ENCODE measurements around the gene LRPAP1. TPM values are rescaled to one million over a fixed set of nuclear protein-coding genes. Genes with fewer than 3 reads are reported as not detected.

LRPAP1 gene
- total and polyA plus RNA-seq, 12 donors: 49.9 to 418 (median 345) TPM

DNA sequence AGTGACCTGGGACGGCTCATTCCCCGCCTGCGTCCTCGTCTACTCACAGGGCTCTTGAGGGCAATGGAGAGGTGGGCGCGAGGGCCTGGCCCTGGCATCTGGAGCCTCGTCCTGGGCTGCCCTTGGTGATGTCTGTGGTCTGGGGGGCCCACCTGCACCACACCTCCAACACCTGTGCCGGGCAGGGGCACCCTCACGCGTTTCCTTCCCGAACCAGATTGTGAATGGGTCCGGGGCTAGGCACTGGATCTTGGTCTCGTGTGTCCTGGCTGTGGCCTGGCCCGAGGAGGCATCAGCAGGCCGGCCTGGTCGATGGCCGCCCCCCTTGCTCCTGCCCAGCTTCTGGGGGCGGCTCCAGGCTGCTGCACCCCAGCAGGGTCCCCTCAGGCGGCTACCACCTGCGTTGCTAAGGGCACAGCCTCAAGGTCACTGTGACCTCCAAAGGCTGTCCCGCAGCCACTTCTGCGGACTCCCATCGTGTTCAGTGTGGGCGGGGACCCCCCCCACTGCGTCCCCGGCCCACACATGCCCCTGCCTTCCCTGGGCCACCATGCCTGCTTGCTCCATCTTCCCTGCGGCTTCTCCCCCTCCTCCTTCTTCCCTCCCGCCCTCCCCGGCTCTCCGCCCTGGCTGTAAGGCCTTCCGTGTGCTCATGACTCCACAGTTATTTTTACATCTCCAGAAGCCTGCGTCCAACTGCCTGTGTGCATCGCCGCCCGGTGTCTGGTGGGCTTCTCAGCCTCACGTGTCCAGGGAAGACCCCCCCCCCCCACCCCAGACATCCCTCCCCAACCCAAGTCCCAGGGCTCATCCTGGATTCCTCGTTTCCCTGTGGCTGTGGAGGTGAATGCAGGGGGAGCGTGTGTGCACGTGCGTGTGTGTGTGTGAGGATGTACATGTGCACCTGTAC is 65.3 kb downstream of the LRPAP1 start:
- DNase-seq: peak in 1 of 2 donors; percentile 33
- peak in 1 of 9 donors; percentile 6 for TF ChIP-seq CTCF (IDR thresholded peaks at IDR 0.05)
- peak overlapping the region; percentile 56 to 98 (median 84) for H3K27ac ChIP-seq
- peaks cover 0 to 42% (median 33%) of the 10 kb centered on the region in 7 donors for H3K27me3 ChIP-seq
- no peaks in the 10 kb centered on the region for H3K36me3 ChIP-seq
- H3K9me3 ChIP-seq: no peaks in the 10 kb centered on the region
- peak in 6 of 8 donors; percentile 20 to 56 (median 33) for ATAC-seq
- intact Hi-C loops (cut with DNase I): no loop called here
- 49 to 60% methylated on average over 39 to 40 of the region's 40 CpGs for WGBS, 2 donors
- H3K4me1 ChIP-seq: peaks cover 4 to 85% (median 34%) of the 10 kb centered on the region in 9 donors
- H3K4me3 ChIP-seq: peak overlapping the region in 4 of 10 donors; percentile 7 to 75 (median 68)

DNA sequence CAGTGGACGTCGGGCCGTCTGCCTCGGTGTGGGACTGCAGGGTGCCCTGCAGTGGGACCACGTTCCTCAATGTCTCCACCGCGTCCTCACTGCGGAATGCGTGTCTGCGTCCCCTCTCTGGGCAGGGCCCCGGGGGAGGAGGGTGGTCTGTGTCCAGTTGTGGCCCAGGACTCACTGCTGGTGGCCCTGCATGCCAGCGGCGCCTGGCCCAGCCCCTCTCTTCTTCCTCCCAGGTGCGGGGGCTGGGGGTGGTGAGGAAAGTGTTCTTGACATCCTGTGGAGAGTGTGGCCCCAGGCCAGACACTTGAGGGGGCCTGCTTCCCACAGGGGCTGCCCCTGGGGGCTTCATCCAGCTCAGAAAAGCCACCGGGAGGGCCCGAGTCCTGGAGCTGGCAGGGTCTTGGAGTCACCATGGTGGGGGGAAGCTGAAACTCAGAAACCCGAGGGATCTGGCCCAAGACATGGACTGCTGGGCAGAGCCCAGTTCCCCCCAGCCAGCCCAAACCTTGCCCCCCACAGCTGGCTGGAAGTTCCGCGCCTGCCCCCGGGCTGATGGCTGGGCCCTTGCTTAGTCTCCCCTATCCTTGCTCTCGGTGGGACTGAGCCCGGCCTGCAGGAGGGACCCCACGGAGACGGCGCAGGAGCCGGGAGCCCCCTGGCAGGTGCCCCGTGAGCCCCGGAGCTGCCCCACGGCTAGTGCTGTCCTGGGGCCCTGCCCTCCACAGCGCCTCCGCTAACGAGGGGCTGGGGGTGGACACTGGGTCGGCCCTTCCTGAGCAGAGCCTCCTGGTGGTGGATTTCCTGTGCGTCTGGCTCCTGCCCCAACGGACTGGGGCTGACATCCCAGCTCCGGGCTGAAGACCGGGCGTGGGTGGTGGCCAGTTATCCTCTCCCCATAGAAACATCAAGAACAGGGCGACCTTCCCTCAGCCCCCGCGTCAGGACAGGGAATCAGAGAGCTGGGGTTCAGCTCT is 66.2 kb downstream of the LRPAP1 start:
- Histone ChIP-seq H3K4me3 (peak overlapping the region in 6 of 10 donors; percentile 22 to 75 (median 67)), H3K9me3 (no peaks in the 10 kb centered on the region), H3K27ac (peak overlapping the region; percentile 19 to 98 (median 84)), H3K36me3 (no peaks in the 10 kb centered on the region), H3K4me1 (peaks cover 5 to 87% (median 34%) of the 10 kb centered on the region in 9 donors), H3K27me3 (peaks cover 0 to 49% (median 30%) of the 10 kb centered on the region in 7 donors)
- TF ChIP-seq CTCF (IDR thresholded peaks at IDR 0.05): peak in 8 of 9 donors; percentile 22 to 58 (median 39)
- ATAC-seq: peak in 7 of 8 donors; percentile 14 to 62 (median 38)
- peak in 1 of 2 donors; percentile 44 for DNase-seq
- intact Hi-C loops (cut with DNase I): no loop called here
- WGBS, 2 donors: 48 to 54% methylated on average over 41 of the region's 41 CpGs

GRCh38 chr4:3464911-3465697 is 67.1 kb downstream of the LRPAP1 start:
- Histone ChIP-seq H3K9me3 (no peaks in the 10 kb centered on the region), H3K36me3 (no peaks in the 10 kb centered on the region), H3K4me3 (peak overlapping the region in 9 of 10 donors; percentile 49 to 75 (median 61)), H3K4me1 (peaks cover 5 to 80% (median 25%) of the 10 kb centered on the region in 9 donors), H3K27ac (peak overlapping the region in 8 of 10 donors; percentile 19 to 98 (median 92)), H3K27me3 (peaks cover 0 to 49% (median 30%) of the 10 kb centered on the region in 7 donors)
- DNase-seq (peak in 1 of 2 donors; percentile 7), ATAC-seq (no peak)
- 77 to 80% methylated on average over 20 to 21 of the region's 21 CpGs for WGBS, 2 donors
- no peak for TF ChIP-seq CTCF (IDR thresholded peaks at IDR 0.05)
- intact Hi-C loops (cut with DNase I): no loop called here

Data from heart right ventricle (tissue), 16 donors.